Ureter (tissue), 1 donor: ENCODE data around the gene PVALEF. TPM values are rescaled to one million over a fixed set of nuclear protein-coding genes. Genes with fewer than 3 reads are reported as not detected.
A peak's percentile ranks its signal among the peaks of the same experiment; 100 is the strongest.

Experiments
- DNase-seq: peaks from one replicate; pipeline ENCODE4 v3.0.0-alpha.2; 2020; ENCODE audit warnings: low spot score
- total RNA-seq: library from RNA; stranded (reverse); gene quantifications from one replicate; pipeline ENCODE4 v1.2.4, GENCODE V29; 2023
- donor health status: DM: yes; HTN: yes; CAD: no.

Gene PVALEF
- total RNA-seq, 1 donor from 2014 or later: not detected

DNA sequence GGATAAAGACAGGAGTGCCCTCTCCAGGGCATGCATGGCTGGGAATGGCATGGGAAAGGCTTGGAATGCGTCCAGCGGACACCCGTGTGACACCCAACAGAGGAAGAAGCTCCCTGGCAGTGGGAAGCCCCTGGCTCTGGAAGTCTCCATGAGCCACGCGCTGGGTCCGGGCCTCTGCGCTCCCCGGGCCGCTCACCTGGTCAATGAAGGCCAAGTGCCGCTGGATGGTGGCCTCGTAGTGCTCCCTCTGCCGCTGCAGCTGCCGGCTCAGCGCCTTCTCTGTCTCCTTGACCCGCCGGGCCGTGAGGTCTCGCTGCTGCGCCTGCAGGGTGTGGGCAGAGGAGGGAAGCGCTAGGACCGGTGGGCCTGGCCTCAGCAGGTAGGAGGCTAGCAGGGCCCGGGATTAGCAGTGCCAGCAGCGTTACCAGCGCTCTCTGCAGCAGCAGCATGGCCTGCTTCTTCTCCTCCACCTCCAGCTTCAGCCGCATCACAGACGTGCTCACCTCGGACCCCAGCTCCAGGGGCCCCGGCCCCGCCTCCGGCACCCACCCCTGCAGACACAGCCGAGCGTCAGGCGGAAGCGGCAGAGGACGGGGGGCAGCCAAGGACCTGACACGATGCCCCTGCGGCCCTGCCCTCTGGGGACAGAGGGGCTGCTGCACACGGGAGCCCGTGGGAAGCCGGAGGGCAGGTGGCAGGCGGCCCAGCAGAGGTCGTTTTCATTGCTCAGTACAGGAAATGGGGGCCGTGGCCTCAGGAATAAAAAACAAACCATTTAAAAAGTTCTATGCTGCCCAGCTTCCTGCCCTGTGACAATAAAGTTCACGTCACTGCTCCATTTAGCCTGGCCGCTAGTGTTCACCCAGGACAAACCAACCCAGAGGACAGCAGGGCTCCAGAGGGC is 31.4 kb downstream of the PVALEF start:
- no peak for DNase-seq

DNA sequence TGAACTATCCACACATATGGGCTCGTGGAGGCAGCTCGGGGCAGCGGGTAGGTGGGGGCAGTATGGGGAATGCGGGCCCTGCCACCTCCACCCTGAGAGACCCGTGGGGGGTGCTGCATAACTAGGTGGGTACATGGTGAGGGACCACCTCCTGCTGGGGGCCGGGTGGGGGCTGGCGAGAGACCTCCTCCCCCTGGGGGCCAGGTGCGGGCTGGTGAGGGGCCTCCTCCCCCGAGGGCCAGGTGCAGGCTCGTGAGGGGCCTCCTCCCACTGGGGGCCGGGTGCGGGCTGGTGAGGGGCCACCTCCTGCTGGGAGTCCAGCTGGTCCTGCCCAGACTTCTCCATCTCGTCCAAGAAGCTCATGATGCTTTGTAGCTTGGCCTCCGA is 32.1 kb downstream of the PVALEF start:
- no peak for DNase-seq

DNA sequence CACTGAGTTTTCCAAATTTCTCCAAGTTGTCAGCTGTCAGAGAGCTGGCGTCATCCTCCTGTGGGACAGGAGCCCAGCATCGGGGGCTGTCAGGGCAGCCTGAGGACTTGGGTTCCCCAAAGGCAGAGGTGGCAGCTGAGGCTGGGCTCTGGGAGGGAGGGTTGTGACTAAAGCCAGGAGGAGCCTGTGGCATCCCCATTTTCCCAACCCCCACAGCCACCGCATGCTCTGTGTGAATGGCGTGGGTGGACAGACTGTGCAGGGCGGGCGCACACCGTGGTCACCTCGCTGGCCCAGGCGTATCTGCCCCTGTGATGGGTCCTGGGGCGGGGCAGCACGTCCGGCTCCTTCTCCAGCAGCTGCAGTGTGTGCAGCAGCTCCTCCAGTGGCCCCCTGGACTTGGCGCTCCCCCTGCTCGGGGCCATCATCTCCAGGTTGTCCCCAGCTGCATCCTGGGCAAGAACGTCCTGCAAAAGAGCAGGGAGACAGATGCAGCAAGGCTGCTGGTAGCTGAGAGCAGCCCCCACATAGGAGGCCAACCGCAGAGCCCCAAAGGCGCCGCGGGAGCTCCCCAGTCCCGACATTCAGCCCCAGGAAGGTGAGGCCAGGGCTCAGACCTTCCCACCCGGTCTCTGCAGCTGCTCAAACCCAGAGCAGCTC is 32.7 kb downstream of the PVALEF start:
- DNase-seq: no peak

DNA sequence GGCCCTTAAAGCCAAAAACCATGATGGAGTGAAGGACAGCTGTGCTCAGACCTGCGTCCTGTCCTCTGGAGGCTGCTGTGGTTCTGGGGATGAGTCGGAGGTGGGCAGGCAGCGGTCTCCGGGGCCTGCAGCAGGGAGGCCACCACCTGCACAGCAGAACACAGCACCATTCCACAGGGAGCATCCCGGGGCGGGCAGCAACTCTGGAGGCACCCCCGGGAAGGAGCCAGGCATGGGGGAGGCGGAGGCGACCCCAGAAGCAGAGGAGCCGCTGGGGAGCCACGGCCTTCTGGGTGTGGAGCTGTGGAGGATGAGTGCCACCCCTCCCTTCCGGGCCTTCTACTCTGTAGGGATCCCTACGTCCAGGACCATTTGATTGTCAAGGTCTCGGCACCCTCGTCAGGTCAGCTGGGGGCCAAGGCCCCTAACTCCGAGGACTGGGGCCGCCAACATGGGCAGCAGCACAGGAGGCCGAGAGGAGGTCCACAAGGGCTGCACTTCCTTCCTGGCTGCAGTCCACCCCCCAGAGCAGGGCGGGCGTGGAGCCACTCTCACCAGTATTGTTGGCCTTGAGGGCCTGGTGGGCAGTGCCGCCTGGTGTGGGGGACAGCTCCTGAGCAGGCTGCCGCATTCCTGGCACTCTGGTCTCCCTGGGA is 33.6 kb downstream of the PVALEF start:
- DNase-seq: no peak

DNA sequence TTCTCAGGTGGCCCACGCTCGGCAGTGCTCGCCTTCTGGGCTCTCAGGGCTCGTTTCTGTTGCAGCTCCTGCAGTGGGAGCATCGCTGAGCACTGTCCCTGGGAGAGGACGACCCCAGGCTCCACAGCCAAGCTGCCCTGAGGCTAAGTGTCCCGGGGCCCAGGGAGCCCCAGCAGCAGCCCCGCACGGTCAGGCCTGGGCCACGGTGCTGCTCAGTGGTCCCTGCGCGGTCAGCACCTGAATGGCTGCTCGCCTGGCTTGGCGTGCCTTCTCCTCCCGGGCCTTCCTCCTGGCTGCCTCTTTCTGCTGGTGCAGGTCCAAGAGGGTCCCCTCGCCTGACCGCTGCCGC is 34.1 kb downstream of the PVALEF start:
- DNase-seq: no peak

DNA sequence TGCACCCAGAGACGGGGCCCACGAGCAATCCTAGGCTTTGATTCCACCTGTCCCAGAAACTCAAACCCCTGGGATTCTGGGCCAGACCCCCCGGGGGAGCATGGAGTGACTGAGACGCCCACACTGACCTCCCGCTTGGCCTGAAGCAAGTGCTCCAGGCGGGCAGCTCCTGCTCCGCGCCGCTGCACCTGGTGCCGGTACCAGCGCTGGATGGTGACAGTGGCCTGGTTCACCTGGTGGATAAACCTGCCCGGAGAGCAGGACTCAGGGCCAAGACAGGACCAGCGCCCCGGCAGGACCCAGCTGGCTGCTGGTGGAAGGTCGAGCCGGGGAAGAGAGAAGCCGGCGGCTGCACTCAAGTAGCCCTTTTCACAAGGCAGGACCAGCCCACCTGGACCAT is 34.9 kb downstream of the PVALEF start:
- DNase-seq: no peak

- DNase-seq: peak; percentile 77
These were observed 35.6 kb downstream of the PVALEF start for GRCh38 chr17:81200695-81201580.

GRCh38 chr17:81202318-81202717 is 37.0 kb downstream of the PVALEF start:
- DNase-seq: no peak

GRCh38 chr17:81203136-81203535 is 37.8 kb downstream of the PVALEF start:
- no peak for DNase-seq

DNA sequence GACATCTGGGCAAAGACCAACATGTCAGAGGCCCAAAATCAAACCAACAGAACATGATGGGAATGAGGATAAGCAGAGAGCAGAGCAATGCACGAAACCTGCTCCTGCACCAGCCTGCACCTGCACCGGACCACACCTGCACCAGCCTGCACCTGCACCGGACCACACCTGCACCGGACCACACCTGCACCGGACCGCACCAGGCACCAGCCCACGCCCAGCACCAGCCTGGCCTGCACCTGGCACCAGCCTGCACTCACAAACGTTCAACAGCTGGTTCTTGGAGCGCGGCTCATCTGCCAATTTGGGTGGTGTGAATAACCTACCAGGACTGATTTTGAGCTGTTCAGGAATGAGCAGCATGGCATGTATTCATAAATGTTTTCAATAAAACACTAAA is 39.3 kb downstream of the PVALEF start:
- no peak for DNase-seq

DNA sequence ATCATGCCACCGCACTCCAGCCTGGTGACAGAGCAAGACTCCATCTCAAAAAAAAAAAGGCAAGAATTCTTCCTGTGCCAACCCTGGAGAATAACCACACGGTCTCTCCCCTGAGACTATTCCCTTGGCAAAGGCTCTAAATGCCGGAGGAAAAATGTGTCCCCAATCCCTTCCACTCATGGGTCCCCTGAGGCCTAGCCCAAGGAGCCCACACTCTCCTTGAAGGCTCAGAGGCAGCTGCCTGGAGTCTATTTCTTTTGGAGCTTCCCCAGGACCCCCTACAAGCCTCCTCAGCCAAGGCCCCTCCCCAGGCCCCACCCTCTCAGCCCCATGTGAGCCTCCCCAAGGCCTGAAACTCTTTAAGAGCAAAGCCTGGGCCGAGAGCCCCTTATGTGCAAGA is 40.9 kb downstream of the PVALEF start:
- DNase-seq: no peak

GRCh38 chr17:81206657-81207056 is 41.4 kb downstream of the PVALEF start:
- no peak for DNase-seq

- no peak for DNase-seq
These were observed 42.6 kb downstream of the PVALEF start for GRCh38 chr17:81207610-81208581.

DNA sequence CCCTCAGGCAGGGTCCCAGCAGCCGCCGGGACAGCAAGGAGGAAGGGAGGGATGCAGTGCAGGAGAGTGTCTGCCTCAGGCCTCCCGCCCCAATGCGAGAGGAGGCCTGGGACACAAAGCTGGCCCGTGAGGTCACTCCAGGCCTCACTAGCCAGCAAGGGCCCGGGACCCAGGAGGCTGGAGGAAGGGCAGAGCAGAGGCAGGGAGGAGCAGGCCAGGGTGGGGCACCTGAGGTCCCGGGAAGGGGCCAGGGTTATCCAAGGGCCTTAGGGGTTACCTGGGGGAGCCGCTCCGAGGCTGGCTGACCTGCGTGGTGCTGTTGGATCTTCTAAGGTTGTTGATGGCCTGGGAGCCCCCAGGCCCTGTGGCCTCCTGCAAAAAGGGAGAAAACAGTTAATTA is 43.3 kb downstream of the PVALEF start:
- DNase-seq: no peak

DNA sequence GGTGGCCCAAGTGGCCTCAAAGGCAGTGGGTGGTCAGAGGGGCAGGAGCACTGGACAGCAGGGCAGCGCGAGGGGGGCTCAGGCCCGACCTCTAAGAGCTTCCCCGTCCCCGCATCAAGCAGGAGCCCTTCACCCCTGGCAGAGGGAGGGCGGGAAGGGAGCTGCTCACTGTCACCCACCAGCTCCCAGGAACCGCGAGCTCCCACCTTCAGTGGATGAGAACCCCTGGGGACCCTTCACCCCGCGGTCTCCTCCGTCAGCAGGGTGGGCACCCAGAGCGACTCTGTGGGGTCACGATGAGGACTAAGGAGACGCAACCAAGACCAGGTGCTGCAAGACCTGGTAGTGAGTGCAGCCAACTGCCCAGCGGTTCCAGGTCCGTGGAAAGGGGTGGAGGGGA is 43.8 kb downstream of the PVALEF start:
- DNase-seq: no peak

- no peak for DNase-seq
These were observed 45.2 kb downstream of the PVALEF start for GRCh38 chr17:81210466-81210865.

DNA sequence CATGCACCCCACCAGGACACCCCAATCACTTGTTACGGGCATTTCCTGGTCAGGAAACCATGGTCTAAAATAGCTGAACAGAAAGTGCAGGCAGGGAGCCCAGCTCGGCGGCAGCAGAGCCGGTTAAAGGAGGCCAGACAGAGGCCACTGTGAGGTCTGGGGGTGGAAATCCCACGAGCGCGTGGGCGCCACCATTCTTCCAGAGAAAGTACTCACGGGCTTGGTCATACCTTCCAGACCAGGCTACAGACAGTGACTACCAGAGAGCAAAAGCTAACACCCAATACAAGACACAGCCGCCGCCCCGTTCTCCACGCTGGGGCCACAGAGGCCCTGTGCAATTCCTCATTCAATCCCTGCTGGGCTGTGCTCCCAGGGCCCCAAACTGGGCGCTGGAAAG is 45.6 kb downstream of the PVALEF start:
- no peak for DNase-seq

GRCh38 chr17:81212365-81212764 is 47.1 kb downstream of the PVALEF start:
- DNase-seq: no peak

- no peak for DNase-seq
These were observed 48.7 kb downstream of the PVALEF start for GRCh38 chr17:81213978-81214377.

- DNase-seq: no peak
These were observed 52.2 kb downstream of the PVALEF start for GRCh38 chr17:81217491-81217890.

- no peak for DNase-seq
These were observed 53.2 kb downstream of the PVALEF start for GRCh38 chr17:81218459-81218858.
